ENCODE data around the gene CD33.

- TF ChIP-seq CTCF (IDR thresholded peaks at IDR 0.05; ENCODE audit: low read depth, low read length, poor library complexity, severe bottlenecking), result no peak
- no peak for TF ChIP-seq EZH2phosphoT487 (IDR thresholded peaks at IDR 0.05; ENCODE audit: borderline replicate concordance, low read length)
Measured at GRCh38 chr19:51263808-51264207, 38.9 kb downstream of the CD33 start.
